ENCODE measurements around the gene RAPGEF1. TPM values are rescaled to one million over a fixed set of nuclear protein-coding genes. Genes with fewer than 3 reads are reported as not detected.

The RAPGEF1 gene
- total and polyA plus RNA-seq, 7 experiments from 2014 or later = 1.2 to 181 (median 84.8) TPM

DNA sequence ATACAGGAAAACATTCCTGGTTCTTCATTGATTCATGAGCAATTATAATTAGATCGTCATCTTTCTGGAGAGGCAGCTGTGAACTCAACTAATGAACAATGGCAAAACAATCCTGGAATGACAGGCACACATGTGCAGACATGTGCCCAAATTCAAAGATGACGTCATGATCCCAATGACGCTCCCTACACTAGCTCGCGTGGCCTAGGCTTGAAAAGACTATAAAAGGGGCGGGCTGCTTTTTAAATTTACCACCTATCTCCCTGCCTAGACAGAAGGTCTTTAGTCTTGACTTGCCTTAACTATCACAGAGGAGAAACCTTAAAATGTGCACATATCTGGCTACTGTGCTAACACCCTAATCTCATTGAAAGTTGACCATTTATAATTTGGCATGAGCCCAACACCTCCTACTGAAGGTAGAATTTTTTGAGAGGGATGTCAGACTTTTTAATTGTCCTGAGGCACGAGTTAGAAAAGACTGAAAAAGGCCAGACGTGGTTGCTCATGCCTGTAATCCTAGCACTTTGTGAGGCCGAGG is 106.3 kb downstream of the RAPGEF1 start:
- Histone ChIP-seq H3K27me3 (ENCODE audit: control insufficient read depth in 2 of 2, insufficient read depth in 2 of 2, low read length in 2 of 2) (no peaks in the 10 kb centered on the region), H3K27ac (ENCODE audit: low read depth, low read length) (no peak overlapping the region), H3K4me1 (ENCODE audit: control insufficient read depth in 2 of 2, insufficient read depth in 2 of 2, low read length in 2 of 2) (peaks cover 12 to 36% of the 10 kb centered on the region in 2 donors), H3K36me3 (ENCODE audit: control insufficient read depth in 2 of 3, insufficient read depth in 3 of 3, low read length in 3 of 3) (peaks cover 0 to 31% (median 7%) of the 10 kb centered on the region in 3 experiments), H3K9me3 (ENCODE audit: control insufficient read depth in 2 of 3, low read length in 3 of 3) (no peaks in the 10 kb centered on the region), H3K4me3 (ENCODE audit: low read length) (no peak overlapping the region)
- peaks cover 18 to 63% (median 23%) of the 10 kb centered on the region in 7 donors for H3K4me1 Mint-ChIP-seq
- no peak for DNase-seq
- POLR2A ChIA-PET = interaction anchor here (1.2 kb wide), 1 partner anchor 22 kb away, joined by 3 read pairs; no protein-coding TSS in a partner anchor
- H3K4me3 Mint-ChIP-seq = no peak overlapping the region
- CTCF ChIA-PET = interaction anchor here (0.6 kb wide), 1 partner anchor 37 kb away, joined by 4 read pairs; no protein-coding TSS in a partner anchor
- H3K36me3 Mint-ChIP-seq = peaks cover 0 to 23% (median 11%) of the 10 kb centered on the region in 5 donors
- no peak for ATAC-seq
- intact Hi-C loops (cut with micrococcal nuclease) = loop anchor here in 1 of 2 donors (2.0 kb wide), 3 partner anchors 23 to 95 kb away; no protein-coding TSS in a partner anchor
- H3K9me3 Mint-ChIP-seq = no peaks in the 10 kb centered on the region
- H3K27me3 Mint-ChIP-seq = no peaks in the 10 kb centered on the region
- H3K27ac Mint-ChIP-seq = peak overlapping the region in 2 of 9 donors; percentile 65 to 86

DNA sequence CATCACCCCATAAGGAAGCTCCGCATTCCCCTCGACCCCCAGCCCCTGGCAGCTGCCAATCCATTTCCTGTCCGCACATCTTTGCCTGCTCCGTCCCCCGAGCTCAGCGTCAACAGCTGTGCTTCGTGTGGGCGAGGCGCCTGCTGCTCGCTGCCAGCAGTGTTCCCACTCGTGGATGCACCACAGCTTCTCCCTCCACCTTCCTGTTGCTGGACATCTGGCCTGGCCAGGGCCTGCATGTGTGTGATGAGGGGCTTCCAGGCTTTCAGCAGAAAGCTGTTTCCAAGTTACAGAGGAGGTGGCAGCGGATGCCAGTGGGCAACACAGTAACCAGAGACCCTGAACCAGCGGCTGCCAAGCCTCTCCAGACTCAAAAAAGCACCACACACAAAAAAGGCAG is 108.6 kb downstream of the RAPGEF1 start:
- POLR2A ChIA-PET = no interaction called here
- no peak for ATAC-seq
- CTCF ChIA-PET = interaction anchor here (1.0 kb wide), 1 partner anchor 9 kb away, joined by 3 read pairs; no protein-coding TSS in a partner anchor
- peaks cover 14 to 73% (median 25%) of the 10 kb centered on the region in 7 donors for H3K4me1 Mint-ChIP-seq
- Histone ChIP-seq H3K27ac (ENCODE audit: low read depth, low read length) (no peak overlapping the region), H3K4me1 (ENCODE audit: control insufficient read depth in 2 of 2, insufficient read depth in 2 of 2, low read length in 2 of 2) (peaks cover 12 to 50% of the 10 kb centered on the region in 2 donors), H3K4me3 (ENCODE audit: low read length) (no peak overlapping the region), H3K27me3 (ENCODE audit: control insufficient read depth in 2 of 2, insufficient read depth in 2 of 2, low read length in 2 of 2) (no peaks in the 10 kb centered on the region), H3K36me3 (ENCODE audit: control insufficient read depth in 2 of 3, insufficient read depth in 3 of 3, low read length in 3 of 3) (peaks cover 0 to 32% (median 0%) of the 10 kb centered on the region in 3 experiments), H3K9me3 (ENCODE audit: control insufficient read depth in 2 of 3, low read length in 3 of 3) (no peaks in the 10 kb centered on the region)
- no peak overlapping the region for H3K4me3 Mint-ChIP-seq
- intact Hi-C loops (cut with micrococcal nuclease) = no loop called here
- H3K27ac Mint-ChIP-seq = peak overlapping the region in 3 of 9 donors; percentile 52 to 62 (median 56)
- no peaks in the 10 kb centered on the region for H3K9me3 Mint-ChIP-seq
- DNase-seq = no peak
- H3K36me3 Mint-ChIP-seq = peaks cover 0 to 18% (median 12%) of the 10 kb centered on the region in 5 donors
- no peaks in the 10 kb centered on the region for H3K27me3 Mint-ChIP-seq

DNA sequence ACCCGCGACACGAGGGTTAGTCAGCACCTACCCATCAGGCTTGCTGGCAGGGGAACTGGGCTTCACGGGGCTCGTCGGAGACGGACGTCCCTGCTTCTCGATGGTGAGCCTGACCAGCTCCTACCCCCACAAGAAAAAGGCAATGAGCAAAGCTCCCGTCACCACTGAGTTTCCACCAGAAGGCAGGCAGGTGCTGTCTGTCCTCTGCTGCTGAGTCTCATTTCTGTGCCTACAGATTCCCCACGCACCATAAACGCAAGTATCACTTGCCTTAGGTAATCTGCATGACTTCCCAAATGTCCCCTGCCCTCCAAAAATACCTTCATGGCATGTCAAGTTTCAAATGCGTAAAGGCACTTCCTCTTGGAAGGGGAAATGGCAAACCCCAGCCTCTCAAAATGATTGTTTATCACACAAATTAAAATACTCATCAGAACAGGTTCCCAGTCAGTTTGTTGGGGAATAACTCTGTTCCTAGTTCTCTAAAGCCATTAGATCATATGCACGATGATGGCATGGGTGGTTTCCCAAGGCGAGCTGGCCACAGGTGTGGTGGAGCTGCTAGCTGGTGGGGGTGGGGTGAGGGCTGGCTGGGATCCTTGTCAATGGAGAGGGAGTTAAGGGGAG is 109.6 kb downstream of the RAPGEF1 start:
- Histone ChIP-seq H3K27me3 (ENCODE audit: control insufficient read depth in 2 of 2, insufficient read depth in 2 of 2, low read length in 2 of 2) (no peaks in the 10 kb centered on the region), H3K4me3 (ENCODE audit: low read length) (no peak overlapping the region), H3K4me1 (ENCODE audit: control insufficient read depth in 2 of 2, insufficient read depth in 2 of 2, low read length in 2 of 2) (peaks cover 7 to 48% of the 10 kb centered on the region in 2 donors), H3K36me3 (ENCODE audit: control insufficient read depth in 2 of 3, insufficient read depth in 3 of 3, low read length in 3 of 3) (peaks cover 0 to 41% (median 0%) of the 10 kb centered on the region in 3 experiments), H3K27ac (ENCODE audit: low read depth, low read length) (no peak overlapping the region), H3K9me3 (ENCODE audit: control insufficient read depth in 2 of 3, low read length in 3 of 3) (no peaks in the 10 kb centered on the region)
- Mint-ChIP-seq H3K27me3 (no peaks in the 10 kb centered on the region), H3K27ac (peak overlapping the region in 4 of 9 donors; percentile 6 to 81 (median 59)), H3K4me3 (peak overlapping the region in 1 of 10 donors; percentile 30), H3K4me1 (peaks cover 5 to 73% (median 16%) of the 10 kb centered on the region in 7 donors), H3K9me3 (no peaks in the 10 kb centered on the region), H3K36me3 (peaks cover 0 to 27% (median 16%) of the 10 kb centered on the region in 5 donors)
- ChIA-PET CTCF (interaction anchor here (1.0 kb wide), 1 partner anchor 10 kb away, joined by 3 read pairs; no protein-coding TSS in a partner anchor), POLR2A (no interaction called here)
- DNase-seq (no peak), ATAC-seq (peak; percentile 6)
- intact Hi-C loops (cut with micrococcal nuclease) = no loop called here

DNA sequence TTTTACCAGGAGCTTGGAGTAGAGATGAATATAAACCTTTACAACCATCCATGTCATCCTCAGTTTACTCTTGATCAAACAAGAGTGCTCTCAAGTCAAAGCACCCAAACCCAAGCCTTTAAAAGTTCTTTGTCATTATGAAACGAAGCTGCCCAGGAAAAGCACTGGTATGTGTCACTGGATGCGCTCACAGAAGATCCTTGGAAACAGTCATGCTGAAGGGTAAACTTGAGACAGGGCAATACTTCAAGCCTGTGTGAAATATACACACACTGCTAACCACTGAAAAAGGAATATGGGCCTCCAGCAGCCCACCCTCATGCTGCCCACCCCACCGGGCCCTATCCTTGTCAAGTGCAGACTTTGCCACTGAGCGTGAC is 110.1 kb downstream of the RAPGEF1 start:
- Mint-ChIP-seq H3K36me3 (peaks cover 0 to 32% (median 16%) of the 10 kb centered on the region in 5 donors), H3K9me3 (peaks cover 0 to 2% (median 0%) of the 10 kb centered on the region in 11 donors), H3K4me1 (peaks cover under 1 to 71% (median 14%) of the 10 kb centered on the region in 7 donors), H3K27me3 (no peaks in the 10 kb centered on the region), H3K4me3 (no peak overlapping the region), H3K27ac (peak overlapping the region in 3 of 9 donors; percentile 56 to 81 (median 62))
- no peak overlapping the region for H3K27ac ChIP-seq (ENCODE audit: low read depth, low read length)
- no peaks in the 10 kb centered on the region for H3K9me3 ChIP-seq (ENCODE audit: control insufficient read depth in 2 of 3, low read length in 3 of 3)
- H3K36me3 ChIP-seq (ENCODE audit: control insufficient read depth in 2 of 3, insufficient read depth in 3 of 3, low read length in 3 of 3) = peaks cover 3 to 46% (median 5%) of the 10 kb centered on the region in 3 experiments
- no peak for DNase-seq
- POLR2A ChIA-PET = no interaction called here
- CTCF ChIA-PET = interaction anchor here (1.2 kb wide), 1 partner anchor 9 kb away, joined by 3 read pairs; no protein-coding TSS in a partner anchor
- ATAC-seq = no peak
- no peaks in the 10 kb centered on the region for H3K27me3 ChIP-seq (ENCODE audit: control insufficient read depth in 2 of 2, insufficient read depth in 2 of 2, low read length in 2 of 2)
- no peak overlapping the region for H3K4me3 ChIP-seq (ENCODE audit: low read length)
- H3K4me1 ChIP-seq (ENCODE audit: control insufficient read depth in 2 of 2, insufficient read depth in 2 of 2, low read length in 2 of 2) = peaks cover 1 to 43% of the 10 kb centered on the region in 2 donors
- intact Hi-C loops (cut with micrococcal nuclease) = no loop called here

DNA sequence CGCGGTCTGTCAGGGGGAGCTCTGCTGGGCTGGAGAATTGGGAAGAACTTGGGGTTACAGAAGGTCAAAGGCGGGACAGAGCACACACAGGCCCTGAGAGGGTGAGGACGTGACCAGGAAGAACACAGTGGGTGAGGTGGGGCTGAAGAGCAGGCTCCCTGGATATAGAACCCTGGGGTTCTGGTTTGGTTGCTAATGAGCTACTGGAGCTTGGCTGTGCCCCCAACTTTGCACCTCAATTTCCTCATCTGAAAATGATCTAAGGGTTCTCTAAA is 110.7 kb downstream of the RAPGEF1 start:
- ChIA-PET CTCF (interaction anchor here (1.2 kb wide), 1 partner anchor 10 kb away, joined by 3 read pairs; no protein-coding TSS in a partner anchor), POLR2A (interaction anchor here (1.5 kb wide), 1 partner anchor 504 kb away, joined by 3 read pairs; the partner anchor contains the start of gene NUP214)
- peaks cover 5 to 53% (median 6%) of the 10 kb centered on the region in 3 experiments for H3K36me3 ChIP-seq (ENCODE audit: control insufficient read depth in 2 of 3, insufficient read depth in 3 of 3, low read length in 3 of 3)
- no peaks in the 10 kb centered on the region for H3K9me3 ChIP-seq (ENCODE audit: control insufficient read depth in 2 of 3, low read length in 3 of 3)
- H3K27me3 ChIP-seq (ENCODE audit: control insufficient read depth in 2 of 2, insufficient read depth in 2 of 2, low read length in 2 of 2) = no peaks in the 10 kb centered on the region
- H3K27ac Mint-ChIP-seq = peak overlapping the region in 5 of 9 donors; percentile 26 to 93 (median 81)
- peaks cover 0 to 70% (median 14%) of the 10 kb centered on the region in 7 donors for H3K4me1 Mint-ChIP-seq
- H3K9me3 Mint-ChIP-seq = peaks cover 0 to 3% (median 0%) of the 10 kb centered on the region in 11 donors
- H3K27ac ChIP-seq (ENCODE audit: low read depth, low read length) = no peak overlapping the region
- intact Hi-C loops (cut with micrococcal nuclease) = no loop called here
- no peak for ATAC-seq
- peaks cover 0 to 41% of the 10 kb centered on the region in 2 donors for H3K4me1 ChIP-seq (ENCODE audit: control insufficient read depth in 2 of 2, insufficient read depth in 2 of 2, low read length in 2 of 2)
- H3K27me3 Mint-ChIP-seq = no peaks in the 10 kb centered on the region
- DNase-seq = no peak
- H3K4me3 ChIP-seq (ENCODE audit: low read length) = no peak overlapping the region
- H3K4me3 Mint-ChIP-seq = no peak overlapping the region
- peaks cover 0 to 33% (median 16%) of the 10 kb centered on the region in 5 donors for H3K36me3 Mint-ChIP-seq

DNA sequence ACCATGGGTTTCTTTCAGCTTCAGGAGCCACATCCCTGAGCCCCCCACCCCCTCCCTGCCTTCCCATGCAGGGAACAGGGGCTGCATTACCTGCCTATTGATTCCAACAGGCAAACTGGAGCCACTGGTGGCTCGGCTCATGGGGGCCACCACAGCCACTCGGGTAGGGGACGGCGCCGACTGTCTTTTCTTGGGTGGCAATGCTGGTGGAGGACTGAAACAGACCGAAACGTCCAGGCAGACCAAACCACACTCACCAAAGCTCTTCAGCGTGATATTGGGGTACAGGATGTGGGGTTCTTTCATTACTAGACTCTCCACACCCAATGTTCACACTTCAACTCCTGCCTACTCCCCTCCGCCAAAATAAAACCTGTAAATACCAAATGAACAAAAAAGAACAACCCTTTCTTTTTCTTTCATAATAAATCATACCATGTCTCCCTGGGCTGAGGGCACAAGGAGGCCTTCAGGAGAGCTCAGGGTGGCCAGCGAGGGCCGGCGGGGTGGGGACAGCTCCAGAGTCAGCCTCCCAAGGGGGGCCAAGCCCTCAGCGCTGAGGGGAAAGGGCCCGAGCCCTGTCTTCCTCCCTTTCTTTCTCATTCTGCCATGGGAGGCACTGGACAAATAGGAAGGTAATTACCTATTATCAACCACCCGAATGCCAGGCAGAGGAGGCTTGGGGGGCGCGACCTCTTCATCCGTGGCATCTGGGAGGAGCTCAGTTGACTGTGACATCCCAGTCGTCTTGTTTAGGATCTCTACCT is 111.2 kb downstream of the RAPGEF1 start:
- intact Hi-C loops (cut with micrococcal nuclease) = no loop called here
- Mint-ChIP-seq H3K27ac (peak overlapping the region in 7 of 9 donors; percentile 55 to 93 (median 81)), H3K27me3 (no peaks in the 10 kb centered on the region), H3K36me3 (peaks cover 0 to 34% (median 16%) of the 10 kb centered on the region in 5 donors), H3K9me3 (peaks cover 0 to 3% (median 0%) of the 10 kb centered on the region in 11 donors), H3K4me1 (peaks cover 0 to 70% (median 14%) of the 10 kb centered on the region in 7 donors), H3K4me3 (peak overlapping the region in 1 of 10 donors; percentile 9)
- Histone ChIP-seq H3K9me3 (ENCODE audit: control insufficient read depth in 2 of 3, low read length in 3 of 3) (no peaks in the 10 kb centered on the region), H3K4me3 (ENCODE audit: low read length) (no peak overlapping the region), H3K4me1 (ENCODE audit: control insufficient read depth in 2 of 2, insufficient read depth in 2 of 2, low read length in 2 of 2) (peaks cover 0 to 41% of the 10 kb centered on the region in 2 donors), H3K36me3 (ENCODE audit: control insufficient read depth in 2 of 3, insufficient read depth in 3 of 3, low read length in 3 of 3) (peaks cover 5 to 53% (median 6%) of the 10 kb centered on the region in 3 experiments), H3K27ac (ENCODE audit: low read depth, low read length) (peak overlapping the region; percentile 49), H3K27me3 (ENCODE audit: control insufficient read depth in 2 of 2, insufficient read depth in 2 of 2, low read length in 2 of 2) (no peaks in the 10 kb centered on the region)
- DNase-seq = no peak
- ChIA-PET POLR2A (interaction anchor here (1.5 kb wide), 1 partner anchor 503 kb away, joined by 3 read pairs; the partner anchor contains the start of gene NUP214), CTCF (interaction anchor here (1.2 kb wide), 1 partner anchor 10 kb away, joined by 3 read pairs; no protein-coding TSS in a partner anchor)
- peak; percentile 34 for ATAC-seq

Data from naive thymus-derived CD4-positive, alpha-beta T cell (primary cell).